Transverse colon (tissue), 3 donors: ENCODE measurements around the gene DUOXA1.
"Not testable (repeated sequence)": the region's sequence is repeated elsewhere in the genome, so short reads cannot be mapped to it uniquely, and the experiment has no call there.

Experiments used
- CTCF ChIP-seq, 5 experiments: fragments of 200-600 bp in 3 of 5; fragments of 450-650 bp in 2 of 5; sonication (generic) in 3 of 5; IDR thresholded peaks; 1 replicate in 2 of 5; 2 replicates in 3 of 5; pipeline ENCODE4 v1.5.1; 2016 to 2017; ENCODE audit warnings: antibody characterized with exemption in 5 of 5, inconsistent platforms in 3 of 5, mild to moderate bottlenecking in 2 of 5, moderate library complexity in 1 of 5
- POLR2A ChIP-seq: fragments of 450-650 bp; IDR thresholded peaks from one replicate; pipeline ENCODE4 v1.6.1; 2016; ENCODE audit warnings: antibody characterized with exemption, mild to moderate bottlenecking, moderate library complexity

GRCh38 chr15:45073602-45074001, 56.1 kb downstream of the DUOXA1 start:
- not testable (repeated sequence) for TF ChIP-seq CTCF (IDR thresholded peaks at IDR 0.05); POLR2A
